GM19240 (cell line): Measurements from ENCODE around the gene ALKBH4.
"Not testable (repeated sequence)": the region's sequence is repeated elsewhere in the genome, so short reads cannot be mapped to it uniquely, and the experiment has no call there.

Experiments used
- DNase-seq: peaks from one replicate; pipeline ENCODE4 v3.0.0; 2011; ENCODE audit warnings: low spot score; ENCODE audit not compliant: insufficient read length

ALKBH4 gene

GRCh38 chr7:102478314-102479208, 13.9 kb upstream of the ALKBH4 start, which contains the start of gene POLR2J:
TSS of gene POLR2J (minus strand) at chr7:102478922. CDS start at chr7:102478860, 62 bp downstream.
- DNase-seq = not testable (repeated sequence)

GRCh38 chr7:102474736-102475435, 10.2 kb upstream of the ALKBH4 start:
- DNase-seq = not testable (repeated sequence)

GRCh38 chr7:102474116-102474515, 9.5 kb upstream of the ALKBH4 start:
- not testable (repeated sequence) for DNase-seq

- no peak for DNase-seq
These were observed 8.8 kb upstream of the ALKBH4 start for GRCh38 chr7:102473271-102473991.

- no peak for DNase-seq
These were observed 7.7 kb upstream of the ALKBH4 start for GRCh38 chr7:102472126-102473041.

GRCh38 chr7:102471791-102472125, 7.1 kb upstream of the ALKBH4 start:
- no peak for DNase-seq

- no peak for DNase-seq
These were observed 5.5 kb upstream of the ALKBH4 start for GRCh38 chr7:102469972-102470825.

- no peak for DNase-seq
These were observed 4.8 kb upstream of the ALKBH4 start for GRCh38 chr7:102469351-102469971.

- no peak for DNase-seq
These were observed 4.1 kb upstream of the ALKBH4 start for GRCh38 chr7:102468478-102469350.

GRCh38 chr7:102467581-102468477, 3.2 kb upstream of the ALKBH4 start:
- DNase-seq = no peak

- no peak for DNase-seq
These were observed 1.4 kb upstream of the ALKBH4 start for GRCh38 chr7:102466097-102466496.

- no peak for DNase-seq
These were observed 654 bp downstream of the ALKBH4 start for GRCh38 chr7:102463841-102464576.

- DNase-seq = no peak
These were observed 4.2 kb downstream of the ALKBH4 start for GRCh38 chr7:102460467-102460866.

- no peak for DNase-seq
These were observed 5.3 kb downstream of the ALKBH4 start for GRCh38 chr7:102459221-102459844.

GRCh38 chr7:102457352-102457924, 7.2 kb downstream of the ALKBH4 start:
- DNase-seq = no peak

- DNase-seq = no peak
These were observed 8.3 kb downstream of the ALKBH4 start for GRCh38 chr7:102456327-102456726.
